H9 (cell line): Measurements from ENCODE around the gene PLEKHA7. TPM values are rescaled to one million over a fixed set of nuclear protein-coding genes. Genes with fewer than 3 reads are reported as not detected.

Experiments used
- DNase-seq: peaks from one replicate; pipeline ENCODE4 v3.0.0-alpha.2; 2017
- H2AFZ ChIP-seq: one replicate; pipeline ENCODE4 v1.6.1; 2013; ENCODE audit warnings: mild to moderate bottlenecking, low read length, control low read depth, moderate library complexity
- H2AK5ac ChIP-seq: 2 replicates; pipeline ENCODE4 v1.6.1; 2013; ENCODE audit warnings: low read length, control low read depth, mixed read lengths; ENCODE audit not compliant: insufficient read length
- H2BK120ac ChIP-seq: one replicate; pipeline ENCODE4 v1.6.1; 2013; ENCODE audit warnings: low read depth, mild to moderate bottlenecking, low read length, control low read depth, inconsistent platforms; ENCODE audit not compliant: poor library complexity, severe bottlenecking
- H2BK12ac ChIP-seq: 2 replicates; pipeline ENCODE4 v1.6.1; 2013; ENCODE audit warnings: low read length, control low read depth, mixed read lengths, low read depth; ENCODE audit not compliant: insufficient read length
- H2BK15ac ChIP-seq: 2 replicates; pipeline ENCODE4 v1.6.1; 2013; ENCODE audit warnings: low read depth, low read length, control low read depth
- H2BK20ac ChIP-seq: one replicate; pipeline ENCODE4 v1.6.1; 2013; ENCODE audit warnings: low read depth, mild to moderate bottlenecking, low read length, control low read depth, inconsistent platforms; ENCODE audit not compliant: poor library complexity, severe bottlenecking
- H2BK5ac ChIP-seq: 2 replicates; pipeline ENCODE4 v1.6.1; 2013; ENCODE audit warnings: low read length, control low read depth, mixed read lengths; ENCODE audit not compliant: insufficient read length
- H3K14ac ChIP-seq: 2 replicates; pipeline ENCODE4 v1.6.1; 2013; ENCODE audit warnings: low read length, control low read depth; ENCODE audit not compliant: insufficient read depth
- H3K18ac ChIP-seq: 2 replicates; pipeline ENCODE4 v1.6.1; 2013; ENCODE audit warnings: low read depth, mild to moderate bottlenecking, mixed read lengths, low read length, control low read depth; ENCODE audit not compliant: insufficient read length
- H3K23ac ChIP-seq: 2 replicates; pipeline ENCODE4 v1.6.1; 2013; ENCODE audit warnings: low read length, control low read depth, mixed read lengths, low read depth; ENCODE audit not compliant: insufficient read length
- H3K23me2 ChIP-seq: 2 replicates; pipeline ENCODE4 v1.6.1; 2013; ENCODE audit warnings: low read depth, mild to moderate bottlenecking, mixed read lengths, low read length, control low read depth; ENCODE audit not compliant: insufficient read length, poor library complexity, severe bottlenecking
- H3K27ac ChIP-seq: 2 replicates; pipeline ENCODE4 v1.5.1; 2013; ENCODE audit warnings: low read length, control low read depth, mixed read lengths, low read depth; ENCODE audit not compliant: insufficient read length
- H3K27me3 ChIP-seq: 2 replicates; pipeline ENCODE4 v1.6.1; 2013; ENCODE audit warnings: low read length, control low read depth, inconsistent platforms; ENCODE audit not compliant: insufficient read depth
- H3K4ac ChIP-seq: 2 replicates; pipeline ENCODE4 v1.6.1; 2013; ENCODE audit warnings: low read depth, mild to moderate bottlenecking, control low read depth, inconsistent platforms, low read length, moderate library complexity
- H3K4me1 ChIP-seq: 2 replicates; pipeline ENCODE4 v1.6.1; 2013; ENCODE audit warnings: low read length, control low read depth, inconsistent platforms; ENCODE audit not compliant: insufficient read depth
- H3K4me2 ChIP-seq: 2 replicates; pipeline ENCODE4 v1.6.1; 2013; ENCODE audit warnings: low read length, control low read depth, mixed read lengths; ENCODE audit not compliant: insufficient read length, insufficient read depth
- H3K56ac ChIP-seq: 2 replicates; pipeline ENCODE4 v1.6.1; 2013; ENCODE audit warnings: low read depth, mild to moderate bottlenecking, mixed read lengths, low read length, control low read depth; ENCODE audit not compliant: insufficient read length
- H3K79me1 ChIP-seq: 2 replicates; pipeline ENCODE4 v1.6.1; 2013; ENCODE audit warnings: low read depth, mild to moderate bottlenecking, moderate library complexity, low read length, control low read depth, inconsistent platforms; ENCODE audit not compliant: insufficient read depth, poor library complexity, severe bottlenecking
- H3K79me2 ChIP-seq: 2 replicates; pipeline ENCODE4 v1.6.1; 2013; ENCODE audit warnings: low read length, control low read depth, inconsistent platforms; ENCODE audit not compliant: insufficient read depth
- H3K9ac ChIP-seq: 2 replicates; pipeline ENCODE4 v1.6.1; 2013; ENCODE audit warnings: low read length, control low read depth, mixed read lengths; ENCODE audit not compliant: insufficient read length; ENCODE audit errors: extremely low read depth
- H3K9me3 ChIP-seq: one replicate; pipeline ENCODE4 v1.6.1; 2013; ENCODE audit warnings: low read depth, low read length, inconsistent platforms; ENCODE audit not compliant: control insufficient read depth
- H3T11ph ChIP-seq: one replicate; pipeline ENCODE4 v1.6.1; 2013; ENCODE audit warnings: mild to moderate bottlenecking, low read length, control low read depth, inconsistent platforms
- H4K20me1 ChIP-seq: one replicate; pipeline ENCODE4 v1.6.1; 2013; ENCODE audit not compliant: control insufficient read depth, insufficient read length, insufficient read depth
- H4K5ac ChIP-seq: 2 replicates; pipeline ENCODE4 v1.6.1; 2013; ENCODE audit warnings: low read depth, mild to moderate bottlenecking, mixed read lengths, low read length, control low read depth; ENCODE audit not compliant: insufficient read length
- H4K8ac ChIP-seq: replicated peaks from 2 replicates; pipeline ENCODE4 v1.6.1; 2013; ENCODE audit warnings: low read length, control low read depth, mixed read lengths, low read depth; ENCODE audit not compliant: insufficient read length
- H4K91ac ChIP-seq: 2 replicates; pipeline ENCODE4 v1.6.1; 2013; ENCODE audit warnings: low read depth, mild to moderate bottlenecking, moderate library complexity, mixed read lengths, low read length, control low read depth; ENCODE audit not compliant: insufficient read length
- H3K27ac Mint-ChIP-seq, 3 experiments: 2 replicates in 2 of 3; 3 replicates in 1 of 3; pipeline ENCODE4 v1.8.0; 2020 to 2021; ENCODE audit warnings: mixed read lengths in 3 of 3, mild to moderate bottlenecking in 1 of 3, moderate library complexity in 1 of 3
- H3K27me3 Mint-ChIP-seq: 2 replicates; pipeline ENCODE4 v1.8.0; 2021; ENCODE audit warnings: low read depth, mild to moderate bottlenecking, moderate library complexity, mixed read lengths
- H3K36me3 Mint-ChIP-seq, 3 experiments: 2 replicates in 2 of 3; 3 replicates in 1 of 3; pipeline ENCODE4 v1.8.0; 2020 to 2021; ENCODE audit warnings: low read depth in 3 of 3, mixed read lengths in 3 of 3; ENCODE audit not compliant: insufficient read depth in 1 of 3
- H3K4me1 Mint-ChIP-seq, 2 experiments: 2 replicates each; pipeline ENCODE4 v1.8.0; 2020; ENCODE audit warnings: mixed read lengths in 2 of 2
- H3K4me3 Mint-ChIP-seq, 2 experiments: 2 replicates in 1 of 2; 3 replicates in 1 of 2; pipeline ENCODE4 v1.8.0; 2020 to 2021; ENCODE audit warnings: mild to moderate bottlenecking in 2 of 2, mixed read lengths in 2 of 2, moderate library complexity in 1 of 2
- H3K9me3 Mint-ChIP-seq, 2 experiments: 2 replicates in 1 of 2; 3 replicates in 1 of 2; pipeline ENCODE4 v1.8.0; 2020; ENCODE audit warnings: mild to moderate bottlenecking in 2 of 2, mixed read lengths in 2 of 2, moderate library complexity in 1 of 2
- CTCF ChIP-seq: fragments of 200-600 bp; sonication (generic); conservative IDR thresholded peaks from 3 replicates; pipeline ENCODE4 v1.8.0; 2021; ENCODE audit warnings: antibody characterized with exemption, mild to moderate bottlenecking
- WGBS: extraction: QIAGEN DNeasy Blood & Tissue Kit; methylation state at CpG from one replicate; pipeline ENCODE4 v1.1.7; 2013; ENCODE audit warnings: missing lambda C conversion rate, low lambda C conversion rate, mixed read lengths; ENCODE audit not compliant: insufficient read length; ENCODE audit errors: extremely low coverage; 5-methylcytosine and 5-hydroxymethylcytosine counted together
- total RNA-seq: library from RNA; stranded (reverse); gene quantifications from 2 replicates; pipeline ENCODE4 v1.2.1, GENCODE V29; 2021

The PLEKHA7 gene
- total RNA-seq, 1 experiment from 2014 or later = 21.0 TPM

GRCh38 chr11:17013548-17014320, 480 bp downstream of the PLEKHA7 start:
- no peak overlapping the region for H3K14ac ChIP-seq
- H3K9me3 ChIP-seq = no peaks in the 10 kb centered on the region
- no peak overlapping the region; the same call in 1 of the 2 replicates for H2BK15ac ChIP-seq
- no peaks in the 10 kb centered on the region for H3K27me3 ChIP-seq
- peaks cover 12% of the 10 kb centered on the region for H3K4me1 ChIP-seq
- H3K23ac ChIP-seq = no peak overlapping the region
- H2BK12ac ChIP-seq = no peak overlapping the region
- Mint-ChIP-seq H3K36me3 (peaks cover 0 to 5% (median 4%) of the 10 kb centered on the region in 3 experiments; a peak in 2 of 7 replicates), H3K27me3 (peaks cover 9% of the 10 kb centered on the region), H3K4me1 (peaks cover 8 to 9% of the 10 kb centered on the region in 2 experiments), H3K27ac (no peak overlapping the region), H3K4me3 (no peak overlapping the region), H3K9me3 (no peaks in the 10 kb centered on the region)
- H3K27ac ChIP-seq = no peak overlapping the region
- no peak overlapping the region for H3K4ac ChIP-seq
- no peak overlapping the region for H4K91ac ChIP-seq
- H3K79me1 ChIP-seq = peaks cover under 1% of the 10 kb centered on the region
- H4K5ac ChIP-seq = no peak overlapping the region
- no peak overlapping the region for H3K56ac ChIP-seq
- H2BK120ac ChIP-seq = no peak overlapping the region
- no peak overlapping the region for H2AK5ac ChIP-seq
- peak overlapping the region; percentile 6 for H3K9ac ChIP-seq
- H3K79me2 ChIP-seq = no peaks in the 10 kb centered on the region
- H4K8ac ChIP-seq = no peak overlapping the region
- WGBS = no CpG with 5 or more reads among the region's 85 CpGs
- no peak overlapping the region for H2BK5ac ChIP-seq
- DNase-seq = peak; percentile 65
- TF ChIP-seq CTCF = no peak
- no peak overlapping the region for H3K18ac ChIP-seq
- peak overlapping the region; percentile 75 for H3K4me2 ChIP-seq
- no peak overlapping the region for H2BK20ac ChIP-seq
- no peak overlapping the region for H3T11ph ChIP-seq
- no peak overlapping the region for H2AFZ ChIP-seq
- H4K20me1 ChIP-seq = no peaks in the 10 kb centered on the region
- peaks cover 20% of the 10 kb centered on the region for H3K23me2 ChIP-seq
